Mesothelial cell of epicardium (in vitro differentiated cells): ENCODE measurements around the gene HES7. TPM values are rescaled to one million over a fixed set of nuclear protein-coding genes. Genes with fewer than 3 reads are reported as not detected.
"Not testable (repeated sequence)": the region's sequence is repeated elsewhere in the genome, so short reads cannot be mapped to it uniquely, and the experiment has no call there.

ENCODE experiments used
- DNase-seq, 2 experiments: peaks; one replicate each; pipeline ENCODE4 v3.0.0; 2021; ENCODE audit warnings: low spot score in 2 of 2; ENCODE audit not compliant: unreplicated experiment in 2 of 2
- H3K27ac Mint-ChIP-seq: 2 replicates; pipeline ENCODE4 v1.8.0; 2021; ENCODE audit warnings: mixed read lengths
- H3K27me3 Mint-ChIP-seq: 2 replicates; pipeline ENCODE4 v1.8.0; 2021; ENCODE audit warnings: low read depth, mixed read lengths
- H3K36me3 Mint-ChIP-seq: 2 replicates; pipeline ENCODE4 v1.8.0; 2021; ENCODE audit warnings: mixed read lengths
- H3K4me1 Mint-ChIP-seq: 2 replicates; pipeline ENCODE4 v1.8.0; 2021; ENCODE audit warnings: mixed read lengths
- H3K4me3 Mint-ChIP-seq: 2 replicates; pipeline ENCODE4 v1.8.0; 2021; ENCODE audit warnings: mild to moderate bottlenecking, moderate library complexity, mixed read lengths
- H3K9me3 Mint-ChIP-seq: 2 replicates; pipeline ENCODE4 v1.8.0; 2021; ENCODE audit warnings: mixed read lengths
- CTCF ChIP-seq: fragments of 200-600 bp; sonication (generic); IDR thresholded peaks from one replicate; pipeline ENCODE4 v1.5.0; 2021; ENCODE audit warnings: antibody characterized with exemption; ENCODE audit not compliant: unreplicated experiment
- total RNA-seq: library from RNA; stranded (reverse); gene quantifications from 3 replicates; pipeline ENCODE4 v1.2.1, GENCODE V29; 2021

HES7 gene
- total RNA-seq, 1 donor from 2014 or later, result 0.45 TPM

DNA sequence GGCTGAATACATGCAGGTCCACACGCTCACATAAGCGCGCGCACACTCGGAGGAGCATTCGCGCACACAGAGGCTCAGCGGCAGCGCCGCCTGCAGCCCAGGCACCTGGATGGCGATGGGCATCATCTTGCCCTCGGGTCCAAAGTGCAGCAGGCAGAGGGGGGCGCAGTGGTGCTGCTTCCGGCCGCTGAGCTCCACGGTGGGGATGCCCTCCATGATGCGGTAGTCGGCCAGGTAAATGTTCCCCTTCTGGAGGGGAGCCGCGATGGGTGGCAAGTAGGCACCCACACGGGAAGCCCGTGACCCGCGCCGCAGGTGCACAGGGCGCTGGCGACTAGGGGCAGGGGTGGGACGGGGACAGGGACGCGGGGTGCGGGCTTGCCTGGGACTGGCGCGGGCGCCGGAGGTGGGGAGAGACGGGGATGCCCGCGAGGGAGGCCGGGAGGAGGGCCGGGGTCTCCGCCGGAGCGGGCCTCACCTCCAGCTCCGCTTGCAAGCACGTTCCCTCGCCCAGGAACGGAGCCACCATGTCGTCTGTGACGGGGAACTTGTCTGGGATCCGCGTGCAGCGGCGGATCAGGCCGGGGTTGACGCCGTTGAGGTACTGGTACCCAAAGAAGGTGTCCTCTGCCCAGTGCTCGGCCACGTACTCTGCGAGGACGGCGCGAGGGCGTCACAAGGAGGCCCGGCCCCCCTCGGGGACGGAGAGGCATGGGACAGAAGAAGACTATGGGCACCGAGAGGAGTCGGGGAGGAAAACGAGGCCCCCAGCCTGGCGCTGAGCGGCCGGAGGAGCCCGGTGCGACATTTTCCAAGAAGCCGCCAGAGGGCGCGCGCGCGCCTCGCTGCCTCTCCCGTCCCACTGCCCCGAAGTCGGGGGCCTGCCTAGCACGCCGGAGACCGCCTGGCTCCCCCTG is 44.4 kb downstream of the HES7 start:
- Mint-ChIP-seq H3K4me3 (peak overlapping the region; percentile 75), H3K27me3 (peaks cover 91% of the 10 kb centered on the region), H3K27ac (no peak overlapping the region), H3K9me3 (no peaks in the 10 kb centered on the region), H3K36me3 (no peaks in the 10 kb centered on the region), H3K4me1 (peaks cover 8% of the 10 kb centered on the region)
- TF ChIP-seq CTCF, result peak; percentile 92
- peak; percentile 70 to 86 for DNase-seq

GRCh38 chr17:8077939-8078338 is 46.0 kb downstream of the HES7 start:
- not testable (repeated sequence) for H3K36me3 Mint-ChIP-seq, H3K4me3 Mint-ChIP-seq, DNase-seq, H3K27ac Mint-ChIP-seq, H3K9me3 Mint-ChIP-seq
- peaks cover 94% of the 10 kb centered on the region for H3K27me3 Mint-ChIP-seq
- H3K4me1 Mint-ChIP-seq, result peaks cover 16% of the 10 kb centered on the region

DNA sequence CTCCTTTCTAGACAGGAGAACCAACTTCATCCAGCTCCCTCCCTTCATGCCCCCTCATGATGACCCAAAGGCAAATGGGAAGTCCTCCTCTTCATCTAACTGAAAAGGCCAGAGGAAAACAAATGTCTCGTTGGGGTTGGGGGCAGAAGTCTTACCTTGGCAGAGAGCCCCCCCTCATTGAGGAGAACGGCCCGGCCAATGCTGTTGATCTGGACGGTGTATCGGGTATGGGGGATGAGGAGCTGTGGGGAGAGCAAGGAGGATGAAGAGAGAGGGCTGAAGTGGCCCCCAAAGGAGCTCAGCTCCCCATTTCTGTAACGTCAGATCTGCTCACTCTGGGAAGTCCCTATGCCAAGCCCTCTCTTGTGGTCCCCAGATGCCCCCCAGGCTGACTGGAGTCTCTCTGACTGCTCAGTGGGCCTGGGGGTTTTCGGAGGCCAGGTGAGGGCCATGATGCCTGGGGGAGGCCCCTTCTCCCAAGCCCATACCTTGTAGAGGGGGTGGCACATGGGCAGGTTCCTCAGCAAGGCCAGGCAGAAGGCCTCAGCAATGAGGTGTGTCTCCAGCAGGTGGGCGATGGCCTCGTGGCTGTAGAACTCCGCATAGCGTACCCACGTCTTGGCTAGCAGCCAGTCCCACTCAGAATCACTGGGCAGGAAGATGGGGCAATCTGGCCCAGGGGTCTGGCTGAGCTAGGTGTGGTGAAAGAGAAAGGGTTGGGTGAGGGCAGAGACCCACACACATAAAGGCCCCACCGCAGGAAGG is 47.2 kb downstream of the HES7 start:
- no peak for DNase-seq
- Mint-ChIP-seq H3K9me3 (no peaks in the 10 kb centered on the region), H3K36me3 (no peaks in the 10 kb centered on the region), H3K4me1 (peaks cover 21% of the 10 kb centered on the region), H3K4me3 (no peak overlapping the region), H3K27me3 (peaks cover 94% of the 10 kb centered on the region), H3K27ac (no peak overlapping the region)
- no peak for TF ChIP-seq CTCF

DNA sequence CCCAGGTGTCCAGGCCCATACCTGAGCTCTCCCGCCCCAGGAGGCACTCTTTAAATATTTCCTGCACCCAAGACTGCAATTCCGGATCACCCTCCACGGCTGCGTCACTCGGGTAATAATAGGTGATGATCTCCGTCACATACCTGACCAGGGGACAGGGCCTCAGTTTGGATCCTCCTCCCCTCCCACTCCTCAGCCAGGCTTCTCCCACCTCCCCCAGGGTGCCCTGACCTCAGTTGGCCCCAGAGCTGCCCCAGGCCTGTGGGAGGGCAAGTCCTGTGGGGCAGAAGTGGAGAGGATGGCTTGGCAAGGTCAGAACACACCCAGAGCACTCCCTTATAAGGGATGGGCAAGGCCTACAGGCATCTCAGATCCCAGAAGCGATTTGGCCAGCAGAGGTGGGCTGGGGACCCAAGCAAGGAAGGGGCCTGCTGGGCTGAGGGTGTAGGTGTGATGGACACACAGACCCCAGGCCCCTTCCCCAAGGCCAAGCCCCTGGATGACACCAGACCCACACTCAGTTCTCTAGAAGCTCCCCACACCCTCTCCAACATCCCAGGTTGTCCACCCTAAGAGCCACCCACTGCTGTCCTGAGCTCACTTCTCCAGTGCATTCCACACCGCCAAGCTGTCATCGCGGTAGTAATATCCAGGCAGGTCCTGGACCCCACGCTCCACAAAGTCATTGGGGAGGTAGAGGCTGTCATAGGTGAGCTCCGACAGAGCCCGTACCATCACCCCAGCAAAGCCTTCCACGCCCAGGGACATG is 48.1 kb downstream of the HES7 start:
- H3K4me3 Mint-ChIP-seq, result no peak overlapping the region
- peaks cover 95% of the 10 kb centered on the region for H3K27me3 Mint-ChIP-seq
- H3K36me3 Mint-ChIP-seq, result no peaks in the 10 kb centered on the region
- TF ChIP-seq CTCF, result no peak
- no peaks in the 10 kb centered on the region for H3K9me3 Mint-ChIP-seq
- no peak overlapping the region for H3K27ac Mint-ChIP-seq
- peaks cover 21% of the 10 kb centered on the region for H3K4me1 Mint-ChIP-seq
- no peak for DNase-seq

DNA sequence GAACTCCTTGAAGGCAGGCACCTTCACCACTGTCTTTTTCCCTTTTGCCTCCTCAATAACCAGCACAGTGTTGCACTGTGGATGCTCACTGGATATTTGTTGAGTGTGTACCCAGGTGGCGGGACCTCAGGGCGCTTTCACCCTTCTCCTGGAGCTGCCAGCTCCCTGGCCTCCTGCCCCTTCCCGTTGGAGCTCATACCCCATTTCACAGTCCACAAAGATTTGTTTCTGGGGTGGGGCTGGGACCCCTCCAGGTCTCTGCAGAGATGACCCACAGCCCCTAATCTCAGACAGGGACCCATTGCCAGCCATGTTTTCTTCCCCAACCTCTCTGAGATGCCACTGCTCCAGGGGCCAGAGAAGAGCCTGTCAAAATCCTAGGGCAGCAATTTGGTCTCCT is 48.8 kb downstream of the HES7 start:
- H3K36me3 Mint-ChIP-seq, result no peaks in the 10 kb centered on the region
- H3K4me3 Mint-ChIP-seq, result no peak overlapping the region
- H3K27me3 Mint-ChIP-seq, result peaks cover 95% of the 10 kb centered on the region

More for the DNA sequence above, 48.8 kb downstream of the HES7 start:
- TF ChIP-seq CTCF, result no peak
- DNase-seq, result no peak
- H3K9me3 Mint-ChIP-seq, result no peaks in the 10 kb centered on the region
- peaks cover 18% of the 10 kb centered on the region for H3K4me1 Mint-ChIP-seq
- no peak overlapping the region for H3K27ac Mint-ChIP-seq
